Ectodermal cell (in vitro differentiated cells): Measurements from ENCODE around the gene DNM2.
A peak's percentile ranks its signal among the peaks of the same experiment; 100 is the strongest.
"Not testable (repeated sequence)": the region's sequence is repeated elsewhere in the genome, so short reads cannot be mapped to it uniquely, and the experiment has no call there.

Source experiments
- H3K27ac ChIP-seq: 2 replicates; pipeline ENCODE4 v1.7.0; 2013; ENCODE audit warnings: mild to moderate bottlenecking, low read depth, low read length; ENCODE audit not compliant: insufficient read depth, poor library complexity, severe bottlenecking
- H3K27me3 ChIP-seq: 2 replicates; pipeline ENCODE4 v1.7.0; 2013; ENCODE audit warnings: mild to moderate bottlenecking, low read length; ENCODE audit not compliant: insufficient read depth, control insufficient read depth, poor library complexity, severe bottlenecking
- H3K36me3 ChIP-seq: one replicate; pipeline ENCODE4 v1.7.0; 2013; ENCODE audit warnings: low read length; ENCODE audit not compliant: control insufficient read depth, insufficient read depth
- H3K4me1 ChIP-seq: one replicate; pipeline ENCODE4 v1.7.0; 2013; ENCODE audit warnings: low read length; ENCODE audit not compliant: control insufficient read depth, insufficient read depth
- H3K4me3 ChIP-seq: 2 replicates; pipeline ENCODE4 v1.7.0; 2013; ENCODE audit warnings: low read depth, low read length, control low read depth; ENCODE audit not compliant: insufficient read depth
- H3K9me3 ChIP-seq: 2 replicates; pipeline ENCODE4 v1.7.0; 2013; ENCODE audit warnings: mild to moderate bottlenecking, low read length, moderate library complexity; ENCODE audit not compliant: control insufficient read depth
- WGBS, 2 experiments: methylation state at CpG; one replicate each; pipeline ENCODE4 v1.1.7; 2013; ENCODE audit warnings: missing lambda C conversion rate in 2 of 2; 5-methylcytosine and 5-hydroxymethylcytosine counted together

Gene DNM2

GRCh38 chr19:10832939-10833296 lies 115.0 kb downstream of the DNM2 start:
- Histone ChIP-seq H3K27ac (no peak overlapping the region), H3K36me3 (peaks cover 3% of the 10 kb centered on the region)

GRCh38 chr19:10835089-10835753 lies 117.3 kb downstream of the DNM2 start:
- Histone ChIP-seq H3K4me1 (no peaks in the 10 kb centered on the region), H3K4me3 (peak overlapping the region; percentile 27), H3K36me3 (peaks cover 3% of the 10 kb centered on the region), H3K27me3 (no peaks in the 10 kb centered on the region), H3K27ac (peak overlapping the region; percentile 38), H3K9me3 (no peaks in the 10 kb centered on the region)
- 64 to 66% methylated on average over 32 of the region's 32 CpGs for WGBS, 2 experiments

More at GRCh38 chr19:10832939-10833296, 115.0 kb downstream of the DNM2 start:
- H3K9me3 ChIP-seq, result no peaks in the 10 kb centered on the region
- no peaks in the 10 kb centered on the region for H3K27me3 ChIP-seq
- no peaks in the 10 kb centered on the region for H3K4me1 ChIP-seq
- 94% methylated on average over 20 of the region's 20 CpGs for WGBS, 2 experiments
- no peak overlapping the region for H3K4me3 ChIP-seq

GRCh38 chr19:10835754-10836478 lies 118.0 kb downstream of the DNM2 start, which contains the start of gene TMED1:
Gene TMED1 (minus strand): TSS chr19:10836212. CDS start chr19:10836191, 21 bp downstream.
- Histone ChIP-seq H3K4me3 (peak within 1 kb of the TSS; percentile 72), H3K36me3 (peaks cover 3% of the 10 kb centered on the region), H3K9me3 (no peaks in the 10 kb centered on the region), H3K27me3 (no peaks in the 10 kb centered on the region), H3K27ac (peak within 1 kb of the TSS; percentile 98), H3K4me1 (no peaks in the 10 kb centered on the region)
- WGBS, 2 experiments, result 0% methylated on average over 50 of the region's 50 CpGs

DNA sequence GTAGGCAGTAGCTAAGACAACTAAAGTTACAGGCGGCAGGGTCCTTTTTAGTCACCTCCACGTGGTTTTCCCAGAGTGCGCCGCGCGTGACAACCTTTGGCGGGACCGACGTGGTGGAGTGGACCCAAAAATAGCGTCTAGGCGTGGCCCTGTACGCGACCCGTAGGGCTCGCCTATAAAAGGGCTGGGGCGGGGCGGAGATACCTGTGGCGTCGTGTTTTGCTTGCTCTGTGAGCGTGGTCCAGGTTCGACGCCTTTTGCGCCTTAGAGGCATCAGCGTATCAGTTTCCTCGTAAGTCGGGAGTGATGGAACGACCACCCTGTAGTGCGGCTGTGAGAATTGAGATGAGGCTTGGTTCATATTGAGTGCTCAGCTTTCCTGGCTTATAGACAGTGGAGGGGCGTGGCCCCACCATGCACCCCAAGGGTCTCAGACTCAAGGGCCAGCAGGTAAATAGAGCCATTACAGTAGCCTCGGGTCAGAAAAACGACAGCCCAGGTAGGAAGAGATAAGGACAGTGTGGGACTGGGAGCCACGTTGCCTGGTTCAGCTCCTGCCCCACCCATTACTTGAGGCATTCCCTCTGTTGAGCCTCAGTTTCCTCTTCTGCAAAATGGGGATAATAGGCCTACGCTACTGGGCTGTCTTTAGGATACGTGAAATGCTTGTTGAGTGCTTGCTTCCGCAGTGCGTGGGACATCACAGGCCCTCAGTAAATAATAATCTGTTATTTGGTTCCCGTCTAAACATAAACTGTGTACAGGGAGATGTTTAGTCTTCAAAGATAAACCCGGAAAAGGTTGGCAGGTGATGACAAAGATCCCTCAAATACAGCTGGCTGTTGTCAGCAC lies 118.8 kb downstream of the DNM2 start:
- Histone ChIP-seq H3K27me3 (no peaks in the 10 kb centered on the region), H3K4me3 (peak overlapping the region; percentile 72), H3K27ac (peak overlapping the region; percentile 98), H3K36me3 (peaks cover 3% of the 10 kb centered on the region), H3K9me3 (no peaks in the 10 kb centered on the region), H3K4me1 (no peaks in the 10 kb centered on the region)
- 48% methylated on average over 38 of the region's 38 CpGs for WGBS, 2 experiments

GRCh38 chr19:10837649-10838048 lies 119.8 kb downstream of the DNM2 start:
- not testable (repeated sequence) for H3K36me3 ChIP-seq, H3K27ac ChIP-seq, H3K4me3 ChIP-seq, H3K4me1 ChIP-seq, H3K27me3 ChIP-seq, H3K9me3 ChIP-seq
- 91 to 94% methylated on average over 7 of the region's 7 CpGs for WGBS, 2 experiments

DNA sequence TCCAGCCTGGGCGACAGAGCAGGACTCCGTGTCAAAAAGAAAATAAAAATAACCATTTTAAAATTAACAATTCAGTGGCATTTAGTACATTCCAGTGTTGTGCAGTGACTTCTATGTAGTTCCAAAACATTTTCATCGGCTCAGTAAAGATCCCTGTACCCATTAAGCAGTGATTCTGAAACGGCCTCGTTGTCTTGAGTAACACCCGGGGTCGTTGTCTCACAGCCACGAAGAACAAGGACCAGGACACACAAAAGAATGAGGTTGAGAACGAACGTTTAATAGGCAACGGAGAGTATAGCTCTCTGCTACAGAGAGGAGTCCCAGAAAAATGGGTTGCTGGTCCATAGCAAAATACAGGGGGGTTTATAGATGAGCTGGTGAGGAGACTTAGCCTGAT lies 120.5 kb downstream of the DNM2 start:
- Histone ChIP-seq H3K27me3 (no peaks in the 10 kb centered on the region), H3K27ac (no peak overlapping the region), H3K9me3 (no peaks in the 10 kb centered on the region), H3K4me3 (no peak overlapping the region), H3K4me1 (no peaks in the 10 kb centered on the region), H3K36me3 (no peaks in the 10 kb centered on the region)
- 90 to 93% methylated on average over 11 of the region's 11 CpGs for WGBS, 2 experiments

- H3K4me3 ChIP-seq, result no peak overlapping the region
- 85 to 86% methylated on average over 10 of the region's 10 CpGs for WGBS, 2 experiments
- H3K27me3 ChIP-seq, result no peaks in the 10 kb centered on the region
- H3K9me3 ChIP-seq, result no peaks in the 10 kb centered on the region
- no peaks in the 10 kb centered on the region for H3K4me1 ChIP-seq
- H3K36me3 ChIP-seq, result no peaks in the 10 kb centered on the region
- no peak overlapping the region for H3K27ac ChIP-seq
Measured at GRCh38 chr19:10839114-10840050, 121.5 kb downstream of the DNM2 start.

DNA sequence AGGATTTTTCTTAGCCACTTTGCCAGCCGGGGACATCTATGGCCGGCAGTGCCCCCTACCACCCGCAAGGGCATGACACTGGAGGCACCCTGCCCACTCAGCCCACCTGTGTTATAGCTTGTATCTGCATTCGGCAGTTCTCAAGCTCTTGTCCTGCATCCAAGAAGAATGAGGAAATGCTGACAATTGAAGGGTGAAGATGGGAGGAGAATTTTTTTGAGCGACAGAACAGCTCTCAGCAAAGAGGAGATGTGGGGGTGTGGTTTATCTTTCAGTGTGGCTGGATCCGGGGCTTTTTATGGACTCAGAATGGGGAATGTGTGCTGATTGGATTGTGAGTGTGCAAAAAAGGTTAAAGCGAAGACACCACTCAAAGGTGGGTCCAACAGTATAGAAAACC lies 124.9 kb downstream of the DNM2 start:
- H3K4me1 ChIP-seq, result no peaks in the 10 kb centered on the region
- no peaks in the 10 kb centered on the region for H3K27me3 ChIP-seq
- 93 to 94% methylated on average over 7 of the region's 7 CpGs for WGBS, 2 experiments
- H3K27ac ChIP-seq, result no peak overlapping the region
- no peaks in the 10 kb centered on the region for H3K9me3 ChIP-seq
- no peak overlapping the region for H3K4me3 ChIP-seq
- no peaks in the 10 kb centered on the region for H3K36me3 ChIP-seq

DNA sequence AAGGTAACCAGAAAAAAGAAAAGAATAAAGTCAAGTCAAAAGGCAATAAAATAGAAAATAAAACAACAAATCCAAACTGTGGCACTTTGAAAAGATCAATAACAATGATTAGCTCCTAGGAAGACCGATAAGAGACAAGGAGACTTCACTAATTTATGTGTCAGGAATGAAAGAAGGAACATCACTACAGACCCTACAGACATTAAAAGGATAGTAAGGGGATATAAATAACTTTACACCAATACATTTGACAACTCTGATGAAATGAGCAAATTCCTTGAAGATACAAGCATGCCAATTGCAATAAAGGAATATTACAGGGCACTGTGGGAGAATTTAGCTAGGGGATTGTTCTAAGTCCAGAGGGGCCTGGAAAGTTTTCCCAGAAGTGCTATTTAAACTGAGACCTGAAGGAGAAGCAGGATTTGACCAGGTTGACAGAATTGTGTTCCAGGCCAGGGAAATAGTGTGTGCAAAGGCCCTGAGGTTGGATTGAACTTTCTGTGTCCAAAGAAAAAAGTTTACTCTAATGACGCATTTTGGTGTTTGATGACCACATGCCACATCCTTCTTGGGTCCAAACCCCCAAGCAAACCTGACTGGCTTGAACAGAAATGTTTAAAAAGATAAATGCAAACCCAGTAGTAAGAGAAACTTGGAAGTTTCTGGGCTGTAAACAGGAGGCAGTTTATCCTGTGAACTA lies 128.8 kb downstream of the DNM2 start:
- H3K4me1 ChIP-seq, result no peaks in the 10 kb centered on the region
- H3K27ac ChIP-seq, result no peak overlapping the region
- WGBS, 2 experiments, result 80 to 88% methylated on average over 2 of the region's 2 CpGs
- H3K9me3 ChIP-seq, result no peaks in the 10 kb centered on the region
- H3K36me3 ChIP-seq, result no peaks in the 10 kb centered on the region
- H3K27me3 ChIP-seq, result no peaks in the 10 kb centered on the region
- H3K4me3 ChIP-seq, result no peak overlapping the region
